Omental fat pad (tissue), 4 donors: ENCODE results near the gene APOL2. TPM values are rescaled to one million over a fixed set of nuclear protein-coding genes. Genes with fewer than 3 reads are reported as not detected.
"Not testable (repeated sequence)": the region's sequence is repeated elsewhere in the genome, so short reads cannot be mapped to it uniquely, and the experiment has no call there.

Experiments used
- ATAC-seq: fragments of 150-250 bp; one replicate; pipeline ENCODE4 v1.9.1; 2016; ENCODE audit warnings: mild to moderate bottlenecking, moderate library complexity; ENCODE audit not compliant: low FRiP score
- DNase-seq: peaks from one replicate; pipeline ENCODE4 v3.0.0-alpha.2; 2019; ENCODE audit warnings: low spot score
- CTCF ChIP-seq, 3 donors: fragments of 450-650 bp; IDR thresholded peaks; one replicate each; pipeline ENCODE4 v1.5.1; 2016 to 2017; ENCODE audit warnings: antibody characterized with exemption in 3 of 3, mild to moderate bottlenecking in 3 of 3, moderate library complexity in 2 of 3
- total RNA-seq, 4 donors: library from RNA; depleted of rRNA; stranded (reverse); fragments of >200 nt; gene quantifications; one replicate each; pipeline ENCODE4 v1.1.0, GENCODE V29; 2016

APOL2 gene
- total RNA-seq, 4 donors from 2014 or later = 63.2 to 122 (median 93.0) TPM

GRCh38 chr22:36204001-36204631 lies 35.2 kb downstream of the APOL2 start:
- TF ChIP-seq CTCF (IDR thresholded peaks at IDR 0.05) = no peak
- ATAC-seq (no peak), DNase-seq (no peak)

- not testable (repeated sequence) for DNase-seq, ATAC-seq
Observed at GRCh38 chr22:36203441-36203840, 35.9 kb downstream of the APOL2 start.

GRCh38 chr22:36202906-36203305 lies 36.4 kb downstream of the APOL2 start:
- DNase-seq, ATAC-seq: not testable (repeated sequence)

GRCh38 chr22:36201630-36202319 lies 37.6 kb downstream of the APOL2 start, which contains the start of gene APOL4:
APOL4 (minus strand) TSS chr22:36201809; CDS start chr22:36201734, 75 bp downstream.
- ATAC-seq (peak; percentile 82), DNase-seq (no peak)
- TF ChIP-seq CTCF (IDR thresholded peaks at IDR 0.05) = no peak

- DNase-seq, ATAC-seq: not testable (repeated sequence)
Observed at GRCh38 chr22:36201025-36201424, 38.3 kb downstream of the APOL2 start.

GRCh38 chr22:36199001-36199551 lies 40.3 kb downstream of the APOL2 start:
- no peak for ATAC-seq
- DNase-seq = no peak
- no peak for TF ChIP-seq CTCF (IDR thresholded peaks at IDR 0.05)

- no peak for TF ChIP-seq CTCF (IDR thresholded peaks at IDR 0.05)
- ATAC-seq = no peak
Observed at GRCh38 chr22:36198536-36198935, 40.8 kb downstream of the APOL2 start.

GRCh38 chr22:36197514-36198146 lies 41.7 kb downstream of the APOL2 start:
- TF ChIP-seq CTCF (IDR thresholded peaks at IDR 0.05) = no peak
- DNase-seq (no peak), ATAC-seq (no peak)

More at GRCh38 chr22:36198536-36198935, 40.8 kb downstream of the APOL2 start:
- no peak for DNase-seq
